HEK293 (cell line): Measurements from ENCODE around the gene NID2.

ENCODE experiments used
- CTCF ChIA-PET: fragments of 350-600 bp; formaldehyde crosslinking; extraction: SDS; loops from one replicate; lab custom pipeline; 2021; ENCODE audit warnings: antibody characterized with exemption; lab: Yijun Ruan, JAX
- POLR2A ChIA-PET: fragments of 300-600 bp; formaldehyde crosslinking; extraction: SDS; loops from one replicate; lab custom pipeline; 2020; ENCODE audit warnings: antibody characterized with exemption, inconsistent platforms; lab: Yijun Ruan, JAX
- H3K27ac ChIP-seq: fragments of 200-500 bp; sonication (Bioruptor generic); 2 replicates; pipeline ENCODE4 v1.5.1; 2014; ENCODE audit warnings: low read depth, low read length, control low read depth, inconsistent platforms; ENCODE audit errors: extremely low read depth
- H3K36me3 ChIP-seq, 2 experiments: fragments of 200-500 bp in 1 of 2; sonication (Bioruptor generic) in 1 of 2; 1 replicate in 1 of 2; 2 replicates in 1 of 2; pipeline ENCODE4 v1.5.1; 2014 to 2017; ENCODE audit warnings: inconsistent platforms in 2 of 2, low read length in 2 of 2; ENCODE audit not compliant: control insufficient read depth in 2 of 2, insufficient read depth in 1 of 2
- H3K4me1 ChIP-seq: fragments of 200-500 bp; sonication (Bioruptor generic); 2 replicates; pipeline ENCODE4 v1.5.1; 2014; ENCODE audit warnings: mild to moderate bottlenecking, low read length, inconsistent platforms; ENCODE audit not compliant: control insufficient read depth, insufficient read depth
- H3K4me3 ChIP-seq: 2 replicates; pipeline ENCODE4 v1.5.1; 2011; ENCODE audit warnings: low read depth, mild to moderate bottlenecking, control low read depth, low read length, moderate library complexity
- H3K9me3 ChIP-seq: fragments of 200-500 bp; sonication (Bioruptor generic); 2 replicates; pipeline ENCODE4 v1.5.1; 2014; ENCODE audit warnings: low read depth, low read length, inconsistent platforms; ENCODE audit not compliant: control insufficient read depth, insufficient read depth
- MYNN ChIP-seq: fragments of 450-650 bp; formaldehyde crosslinking; IDR thresholded peaks from 2 replicates; pipeline ENCODE4 v1.5.1; 2016; ENCODE audit warnings: missing biosample characterization, missing genetic modification characterization, borderline replicate concordance
- OSR2 ChIP-seq: fragments of 450-650 bp; formaldehyde crosslinking; IDR thresholded peaks from 2 replicates; pipeline ENCODE4 v1.5.1; 2016; ENCODE audit warnings: missing biosample characterization, missing genetic modification characterization
- PATZ1 ChIP-seq: fragments of 450-650 bp; formaldehyde crosslinking; IDR thresholded peaks from 2 replicates; pipeline ENCODE4 v1.5.1; 2016; ENCODE audit warnings: missing biosample characterization, missing genetic modification characterization
- REPIN1 ChIP-seq: fragments of 450-650 bp; formaldehyde crosslinking; IDR thresholded peaks from 2 replicates; pipeline ENCODE4 v1.5.1; 2017; ENCODE audit warnings: missing biosample characterization, missing genetic modification characterization, low read depth
- ZBTB21 ChIP-seq: fragments of 450-650 bp; formaldehyde crosslinking; IDR thresholded peaks from 2 replicates; pipeline ENCODE4 v1.5.1; 2017; ENCODE audit warnings: missing biosample characterization, missing genetic modification characterization
- ZNF132 ChIP-seq: fragments of 450-650 bp; formaldehyde crosslinking; IDR thresholded peaks from 2 replicates; pipeline ENCODE4 v1.5.1; 2017; ENCODE audit warnings: missing biosample characterization, missing genetic modification characterization, borderline replicate concordance
- ZNF18 ChIP-seq: fragments of 450-650 bp; formaldehyde crosslinking; IDR thresholded peaks from 2 replicates; pipeline ENCODE4 v1.5.1; 2016; ENCODE audit warnings: missing biosample characterization, missing genetic modification characterization
- ZNF398 ChIP-seq: fragments of 450-650 bp; formaldehyde crosslinking; IDR thresholded peaks from 2 replicates; pipeline ENCODE4 v1.5.1; 2017; ENCODE audit warnings: missing biosample characterization, missing genetic modification characterization
- ZNF488 ChIP-seq: fragments of 450-650 bp; formaldehyde crosslinking; IDR thresholded peaks from 2 replicates; pipeline ENCODE4 v1.5.1; 2016; ENCODE audit warnings: missing biosample characterization, missing genetic modification characterization
- ZNF501 ChIP-seq: fragments of 450-650 bp; formaldehyde crosslinking; IDR thresholded peaks from 2 replicates; pipeline ENCODE4 v1.5.1; 2016; ENCODE audit warnings: missing biosample characterization, missing genetic modification characterization
- ZNF513 ChIP-seq: fragments of 450-650 bp; IDR thresholded peaks from 2 replicates; pipeline ENCODE4 v1.5.1; 2018; ENCODE audit warnings: missing biosample characterization, missing genetic modification characterization
- ZNF704 ChIP-seq: fragments of 450-650 bp; formaldehyde crosslinking; IDR thresholded peaks from 2 replicates; pipeline ENCODE4 v1.5.1; 2016; ENCODE audit warnings: missing biosample characterization, missing genetic modification characterization
- ZNF768 ChIP-seq: fragments of 450-650 bp; formaldehyde crosslinking; IDR thresholded peaks from 2 replicates; pipeline ENCODE4 v1.5.1; 2018; ENCODE audit warnings: missing biosample characterization, mild to moderate bottlenecking, missing genetic modification characterization

The NID2 gene

GRCh38 chr14:52021957-52022600 lies 46.8 kb downstream of the NID2 start:
- ChIA-PET CTCF (interaction anchor here (0.7 kb wide), 1 partner anchor 29 kb away, joined by 3 read pairs; no protein-coding TSS in a partner anchor), POLR2A (no interaction called here)
- no peak overlapping the region for H3K27ac ChIP-seq
- no peak overlapping the region for H3K4me3 ChIP-seq
- TF ChIP-seq ZNF132 = no peak
- no peak for TF ChIP-seq ZNF501
- no peak for TF ChIP-seq PATZ1 (tag by site-specific recombination)
- TF ChIP-seq ZNF768 (tag by site-specific recombination) = no peak
- no peak for TF ChIP-seq OSR2
- H3K36me3 ChIP-seq = peaks cover 0 to 10% of the 10 kb centered on the region in 2 experiments; a peak in 1 of 3 replicates
- no peaks in the 10 kb centered on the region for H3K4me1 ChIP-seq
- H3K9me3 ChIP-seq = no peaks in the 10 kb centered on the region

- POLR2A ChIA-PET = interaction anchor here (0.6 kb wide), 1 partner anchor 776 kb away, joined by 3 read pairs; no protein-coding TSS in a partner anchor
- H3K4me3 ChIP-seq = no peak overlapping the region
- H3K27ac ChIP-seq = no peak overlapping the region
- H3K4me1 ChIP-seq = no peaks in the 10 kb centered on the region
- H3K9me3 ChIP-seq = no peaks in the 10 kb centered on the region
- peaks cover 0 to 10% of the 10 kb centered on the region in 2 experiments; a peak in 1 of 3 replicates for H3K36me3 ChIP-seq
- CTCF ChIA-PET = interaction anchor here (0.9 kb wide), 1 partner anchor 22 kb away, joined by 3 read pairs; no protein-coding TSS in a partner anchor
- no peak for TF ChIP-seq ZNF513 (tag by site-specific recombination)
- TF ChIP-seq ZNF488 (tag by site-specific recombination) = no peak
- TF ChIP-seq ZNF18 (tag by site-specific recombination) = no peak
- TF ChIP-seq MYNN (tag by site-specific recombination) = no peak
- TF ChIP-seq ZNF704 (tag by site-specific recombination) = no peak
- TF ChIP-seq ZNF398 (tag by site-specific recombination) = no peak
- no peak for TF ChIP-seq ZBTB21
- no peak for TF ChIP-seq REPIN1 (tag by site-specific recombination)
- TF ChIP-seq, all 188 proteins: peak for 0
Measured at GRCh38 chr14:52020866-52021717, 47.8 kb downstream of the NID2 start.
